Measurements from ENCODE around the gene ADGRL3.
"Not testable (repeated sequence)": the region's sequence is repeated elsewhere in the genome, so short reads cannot be mapped to it uniquely, and the experiment has no call there.

ADGRL3 gene

DNA sequence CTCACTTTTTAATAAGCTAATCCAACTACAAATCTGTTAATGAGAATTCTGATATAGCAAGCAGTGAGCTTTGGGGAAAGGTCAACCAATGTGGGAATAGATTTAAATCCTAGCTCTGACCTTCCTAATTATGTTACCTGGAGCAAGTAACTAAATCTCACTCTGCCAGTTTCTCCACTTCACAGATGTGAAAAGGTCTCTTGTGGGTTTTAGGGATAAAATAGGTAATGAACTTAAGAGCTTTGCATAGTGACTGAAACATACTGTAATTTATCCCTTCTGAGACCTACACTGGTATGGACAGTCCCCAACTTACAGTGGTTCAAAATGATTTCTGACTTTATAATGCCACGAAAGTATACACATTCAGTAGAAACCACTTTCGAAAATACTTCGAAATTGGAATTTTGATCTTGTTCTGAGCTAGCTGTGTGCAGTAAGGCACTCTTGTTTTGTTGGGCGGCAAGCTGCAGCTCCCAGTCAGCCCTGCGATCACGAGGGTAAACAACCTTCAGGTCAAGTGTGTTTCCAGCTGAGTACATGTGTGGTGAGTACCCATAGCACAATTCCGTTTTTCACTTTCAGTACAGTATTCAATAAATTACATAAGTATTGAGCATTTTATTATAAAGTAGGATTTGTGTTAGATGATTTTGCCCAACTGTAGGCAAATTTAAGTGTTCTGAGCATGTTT is 93.7 kb downstream of the ADGRL3 start:
- DNase-seq: no peak

DNA sequence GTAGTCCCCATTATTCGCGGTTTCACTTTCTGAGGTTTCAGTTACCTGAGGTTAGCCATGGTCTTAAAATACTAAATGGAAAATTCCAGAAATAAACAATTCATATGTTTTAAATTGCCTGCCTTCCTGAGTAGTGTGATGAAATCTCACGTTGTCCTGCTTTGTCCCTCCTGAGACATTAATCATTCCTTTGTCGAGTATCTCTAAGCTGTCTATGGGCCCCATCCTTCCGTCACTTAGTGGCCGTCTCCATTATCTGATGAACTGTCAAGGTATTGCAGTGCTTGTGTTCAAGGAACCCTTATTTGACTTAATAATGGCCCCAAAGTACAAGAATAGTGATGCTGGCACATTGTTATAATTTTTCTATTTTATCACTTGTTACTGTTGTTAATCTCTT is 94.8 kb downstream of the ADGRL3 start:
- DNase-seq: no peak

GRCh38 chr4:61296144-61296543 is 96.0 kb downstream of the ADGRL3 start:
- DNase-seq: no peak

DNA sequence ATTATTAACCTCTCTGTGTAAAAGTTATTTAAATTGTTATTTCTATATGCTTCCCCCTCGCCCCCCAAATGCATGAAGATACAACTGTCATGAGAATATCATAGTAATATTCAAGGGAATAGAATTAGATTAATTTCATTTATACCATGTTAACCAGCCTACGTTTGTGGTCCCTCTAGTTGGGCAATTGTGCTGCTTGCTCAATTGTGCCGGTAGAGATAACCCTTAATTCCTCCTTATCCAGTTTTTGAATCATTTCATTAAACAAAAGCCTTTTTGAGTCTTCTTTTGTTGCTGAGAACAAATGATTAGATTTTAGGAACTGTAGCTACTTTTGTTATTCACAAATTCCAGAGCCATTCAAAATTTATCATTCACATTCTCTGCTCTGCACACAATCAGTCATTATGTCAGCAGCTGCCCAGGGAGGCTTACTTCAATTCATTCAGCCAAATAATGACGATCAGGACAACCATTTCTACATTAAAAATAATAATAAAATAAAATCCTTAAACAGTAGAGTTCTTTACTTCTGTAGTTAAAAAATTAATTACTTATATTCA is 98.1 kb downstream of the ADGRL3 start:
- DNase-seq: no peak

- no peak for DNase-seq
Observed at GRCh38 chr4:61299316-61299715, 99.2 kb downstream of the ADGRL3 start.

- DNase-seq: no peak
Observed at GRCh38 chr4:61300266-61300844, 100.2 kb downstream of the ADGRL3 start.

DNA sequence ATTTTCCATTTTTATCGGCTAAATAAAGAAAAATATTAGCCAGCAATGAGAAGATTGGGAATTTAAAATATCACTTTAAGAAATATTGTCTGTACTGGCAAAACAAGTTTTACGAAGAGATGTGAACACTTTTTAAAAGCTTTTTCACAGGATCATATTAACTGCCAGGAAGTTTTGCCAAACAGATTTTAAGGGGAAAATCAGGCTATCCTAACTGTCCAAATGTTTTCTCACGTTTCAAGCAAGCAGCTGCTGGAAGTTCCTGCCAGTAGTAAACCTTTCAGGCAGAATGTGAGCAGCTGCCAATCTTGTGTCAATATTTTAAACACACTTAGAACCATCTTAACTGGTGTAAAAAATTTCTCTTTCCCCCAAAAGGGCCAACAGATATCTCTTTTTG is 101.1 kb downstream of the ADGRL3 start:
- DNase-seq: no peak

GRCh38 chr4:61308033-61308432 is 107.9 kb downstream of the ADGRL3 start:
- no peak for DNase-seq

DNA sequence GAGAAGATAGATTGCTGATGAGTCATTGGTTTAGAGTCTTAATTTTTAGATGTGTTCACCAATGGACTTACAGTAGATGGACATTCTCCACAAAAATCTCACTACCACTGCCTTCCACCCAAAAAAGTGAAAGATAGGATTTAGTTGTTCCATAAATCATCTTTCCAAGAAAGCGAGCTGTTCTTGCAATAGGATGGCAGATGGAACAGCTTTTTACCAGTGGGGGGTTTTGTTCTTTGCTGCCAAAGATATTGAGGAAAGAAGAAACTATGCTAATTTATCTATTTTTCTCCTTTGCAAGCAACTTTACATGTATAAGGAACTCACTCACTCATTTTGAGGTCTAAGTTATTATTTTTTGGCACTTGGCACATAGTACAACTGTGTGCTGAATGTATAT is 109.5 kb downstream of the ADGRL3 start:
- no peak for DNase-seq

DNA sequence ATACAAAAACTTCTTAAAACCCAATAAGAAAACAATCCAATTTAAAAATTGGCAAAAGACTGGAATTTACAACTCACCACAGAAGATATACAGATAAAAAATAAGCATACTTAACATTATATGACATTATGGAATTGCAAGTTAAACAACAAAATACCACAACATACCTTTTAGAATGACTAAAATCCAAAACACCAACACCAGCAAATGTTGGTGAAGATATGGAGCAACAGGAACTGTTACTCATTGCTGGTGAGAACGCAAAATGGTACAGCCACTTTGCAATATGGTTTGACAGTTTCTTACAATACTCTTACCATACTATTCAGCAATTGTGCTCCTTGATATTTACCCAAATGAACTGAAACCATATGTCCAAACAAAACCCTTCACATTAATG is 112.4 kb downstream of the ADGRL3 start:
- DNase-seq: no peak

DNA sequence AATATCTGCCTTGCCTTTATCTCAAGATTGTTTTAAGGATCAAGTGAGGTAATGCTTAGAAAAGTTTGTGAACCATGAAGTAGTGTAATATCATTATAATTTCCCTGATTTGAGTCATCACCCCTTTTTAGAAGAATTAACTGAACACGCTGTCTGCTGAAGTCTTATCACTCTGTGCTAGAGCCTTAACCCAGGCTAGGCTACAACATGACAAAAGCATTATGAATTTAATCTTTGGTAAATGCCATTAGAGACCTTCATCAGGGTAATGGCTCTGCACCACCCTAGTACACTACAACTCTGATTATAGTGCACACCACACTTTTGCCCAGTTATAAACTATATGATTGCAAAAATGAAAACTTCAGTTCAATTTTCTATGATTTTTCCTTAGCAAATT is 118.3 kb downstream of the ADGRL3 start:
- DNase-seq: no peak

DNA sequence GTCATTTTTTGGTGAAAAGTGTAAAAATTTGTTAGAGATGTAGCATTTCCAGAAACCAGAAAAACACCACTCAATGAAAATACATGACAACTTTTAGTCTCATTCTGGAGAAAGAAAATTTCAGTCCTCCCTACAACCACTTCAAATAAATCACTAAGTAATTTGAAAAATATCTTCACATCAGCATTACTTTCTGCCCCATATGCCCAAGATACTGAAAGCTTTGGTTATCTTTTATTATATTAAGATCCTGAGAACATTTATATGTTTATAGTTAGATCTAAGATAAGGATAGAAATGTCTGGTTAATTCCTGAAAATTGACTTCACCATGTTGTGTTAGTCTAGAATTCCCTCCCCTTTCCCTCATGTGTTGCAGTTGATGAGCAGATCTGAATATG is 119.0 kb downstream of the ADGRL3 start:
- no peak for DNase-seq

DNA sequence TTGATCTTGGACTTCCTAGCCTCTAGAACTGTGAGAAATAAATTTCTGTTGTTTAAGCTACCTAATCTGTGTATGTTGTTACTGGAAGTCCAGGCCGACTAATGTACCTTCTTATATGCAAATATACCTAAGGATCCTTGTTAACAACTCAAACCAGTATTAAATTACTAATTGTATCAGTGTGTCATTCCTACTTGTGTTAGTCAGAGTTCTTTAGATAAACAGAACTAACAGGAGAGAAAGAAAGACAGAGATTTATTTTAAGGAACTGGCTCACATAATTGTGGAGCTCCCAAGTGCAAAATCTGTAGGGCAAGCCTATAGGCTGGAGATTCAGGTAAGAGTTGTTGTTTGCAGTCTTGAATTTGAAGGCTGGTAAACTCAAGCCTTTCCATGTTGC is 120.0 kb downstream of the ADGRL3 start:
- no peak for DNase-seq

DNA sequence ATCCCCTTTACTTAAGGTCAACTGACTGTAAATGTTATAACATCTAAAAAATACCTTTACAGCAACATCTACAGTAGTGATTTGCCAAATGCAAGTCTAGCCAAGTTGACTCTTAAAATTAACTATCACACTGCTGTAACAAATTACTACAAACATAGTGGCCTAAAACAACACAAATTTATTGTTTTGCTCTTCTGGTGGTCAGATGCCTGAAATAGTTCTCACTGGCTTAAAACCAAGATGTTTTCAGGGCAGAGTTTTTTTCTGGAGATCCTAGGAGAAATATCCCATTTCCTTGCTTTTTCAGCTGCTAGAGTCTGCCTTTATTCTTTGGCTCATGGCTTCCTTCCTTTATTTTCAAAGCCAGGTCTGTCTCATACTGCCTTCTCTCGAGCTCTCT is 120.5 kb downstream of the ADGRL3 start:
- no peak for DNase-seq

DNA sequence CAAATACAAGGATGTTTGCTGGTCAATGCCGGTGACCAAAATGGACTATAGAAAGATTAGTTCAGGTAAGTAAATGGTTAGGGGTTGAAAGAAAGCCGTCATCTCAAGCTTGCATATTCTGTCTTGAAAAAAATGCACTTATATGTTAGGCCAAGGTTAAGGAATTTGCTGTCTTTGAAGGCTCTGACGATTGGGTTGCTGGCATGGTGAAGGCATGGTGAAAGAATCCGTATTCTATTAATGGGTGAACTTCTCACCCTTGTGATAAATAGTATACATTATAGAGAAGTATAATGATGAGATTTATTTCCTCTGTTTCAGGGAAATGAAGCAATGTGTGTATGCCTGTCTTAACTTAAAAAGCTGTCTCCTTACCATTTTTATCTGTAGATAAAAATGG is 132.6 kb downstream of the ADGRL3 start:
- DNase-seq: no peak

DNA sequence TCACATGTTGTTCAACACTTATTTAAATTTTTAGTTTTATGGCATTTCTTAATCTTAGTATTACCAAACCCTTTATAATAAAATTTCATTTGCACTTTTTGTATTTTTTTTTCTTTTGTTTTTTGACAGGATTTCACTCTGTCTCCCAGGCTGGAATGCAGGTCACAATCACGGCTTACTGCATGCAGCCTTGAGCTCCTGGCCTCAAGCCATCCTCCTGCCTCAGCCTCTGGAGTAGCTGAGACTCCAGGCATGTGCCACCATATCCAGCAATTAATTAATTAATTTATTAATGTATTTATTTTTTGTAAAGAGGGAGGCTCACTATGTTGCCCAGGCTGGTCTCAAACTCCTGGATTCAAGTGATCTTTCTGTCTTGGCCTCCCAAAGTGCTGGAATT is 133.4 kb downstream of the ADGRL3 start:
- DNase-seq: no peak

DNA sequence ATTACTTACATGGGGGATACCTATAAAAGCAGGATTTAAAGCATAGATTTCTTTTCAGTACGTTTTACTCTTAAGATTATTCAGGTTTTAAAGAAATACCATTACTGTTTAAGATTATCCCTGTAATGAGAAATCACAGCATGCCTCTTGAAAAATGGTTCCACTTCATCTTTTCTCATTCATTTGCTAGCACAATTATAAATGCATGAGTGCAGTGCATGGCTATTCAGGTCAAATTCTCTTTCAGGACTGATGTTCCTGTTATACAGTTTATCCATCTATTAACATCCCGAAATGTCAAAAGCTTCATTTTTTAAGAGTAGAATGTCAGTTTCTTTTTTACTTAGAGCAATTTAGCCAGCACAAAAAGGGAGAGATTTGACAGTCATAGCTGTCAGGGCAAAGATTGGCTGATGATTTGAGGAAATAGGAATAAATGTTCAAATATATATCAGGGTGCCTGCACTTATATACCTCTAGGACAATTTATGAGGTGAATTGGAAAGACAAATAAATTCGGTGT is 135.2 kb downstream of the ADGRL3 start:
- no peak for DNase-seq

DNA sequence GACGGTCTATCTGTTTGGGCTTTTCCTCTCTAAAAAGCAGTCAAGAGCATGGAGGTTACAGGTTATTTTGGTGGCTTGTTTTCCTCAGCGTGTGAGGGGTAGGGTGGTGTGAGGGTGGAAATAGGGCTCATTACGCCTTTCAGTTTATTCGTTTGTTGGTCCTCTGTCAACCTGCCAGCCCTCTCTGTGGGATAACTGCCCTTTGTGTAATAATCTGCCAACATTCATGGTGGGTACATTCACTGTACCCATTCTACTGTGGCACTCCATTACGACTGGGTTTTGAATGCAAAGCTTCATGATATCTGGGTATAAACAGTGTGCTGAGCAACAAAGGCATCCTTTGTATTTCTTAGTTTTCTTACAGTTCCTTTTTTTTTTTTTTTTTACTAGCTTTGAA is 136.4 kb downstream of the ADGRL3 start:
- no peak for DNase-seq

- no peak for DNase-seq
Observed at GRCh38 chr4:61336916-61337315, 136.8 kb downstream of the ADGRL3 start.

GRCh38 chr4:61342061-61342460 is 141.9 kb downstream of the ADGRL3 start:
- no peak for DNase-seq

DNA sequence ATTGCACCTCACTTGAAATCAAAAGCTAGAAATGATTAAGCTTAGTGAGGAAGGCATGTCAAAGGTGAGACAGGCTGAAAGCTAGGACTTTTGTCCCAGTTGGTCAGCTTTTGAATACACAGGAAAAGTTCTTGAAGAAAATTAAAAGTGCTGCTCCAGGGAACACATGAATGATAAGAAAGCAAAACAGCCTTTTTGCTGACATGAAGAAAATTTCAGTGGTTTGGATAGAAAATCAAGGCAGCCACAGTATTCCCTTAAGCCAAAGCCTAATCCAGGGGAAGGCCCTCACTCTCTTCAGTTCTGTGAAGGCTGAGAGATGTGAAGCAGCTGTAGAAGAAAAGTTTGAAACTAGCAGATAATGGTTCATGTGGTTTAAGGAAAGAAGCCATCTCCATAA is 150.8 kb downstream of the ADGRL3 start:
- DNase-seq: no peak

DNA sequence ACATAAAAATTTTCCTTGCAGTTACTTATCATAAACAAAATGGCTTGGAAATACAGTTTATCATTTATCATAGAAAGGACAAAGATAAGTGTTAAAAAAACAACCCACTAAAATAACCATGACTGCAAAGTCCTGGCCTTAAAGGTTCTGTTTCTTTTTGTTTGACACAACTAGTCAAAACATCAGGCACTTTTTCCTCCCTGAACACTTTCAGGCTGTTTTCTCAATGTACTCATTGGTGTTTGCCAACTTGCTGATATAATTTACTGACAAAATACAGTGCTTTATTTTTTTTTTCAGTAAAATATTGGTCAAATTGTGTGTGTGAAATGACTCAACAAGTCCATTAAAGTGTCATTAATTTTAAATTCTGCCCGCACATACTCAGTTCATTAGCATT is 156.6 kb downstream of the ADGRL3 start:
- DNase-seq: no peak

DNA sequence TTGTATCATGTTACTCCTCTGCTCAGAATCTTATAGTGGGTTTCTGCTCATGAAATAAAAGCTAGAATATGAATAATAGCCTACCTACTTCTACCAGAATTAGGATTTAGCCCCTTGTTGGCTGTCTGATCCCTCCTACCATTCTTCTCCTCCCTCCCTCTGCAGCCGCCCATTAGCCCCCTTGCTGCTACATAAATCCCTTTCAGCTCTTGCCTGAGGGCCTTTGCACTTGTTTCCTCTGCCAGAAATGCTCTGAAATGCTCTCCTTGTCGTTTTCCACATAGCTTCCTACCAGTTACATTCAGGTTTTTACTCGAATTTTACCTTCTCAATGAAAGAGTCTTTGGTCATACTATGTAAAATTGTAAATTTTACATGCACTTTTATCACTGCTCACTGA is 159.2 kb downstream of the ADGRL3 start:
- DNase-seq: no peak

DNA sequence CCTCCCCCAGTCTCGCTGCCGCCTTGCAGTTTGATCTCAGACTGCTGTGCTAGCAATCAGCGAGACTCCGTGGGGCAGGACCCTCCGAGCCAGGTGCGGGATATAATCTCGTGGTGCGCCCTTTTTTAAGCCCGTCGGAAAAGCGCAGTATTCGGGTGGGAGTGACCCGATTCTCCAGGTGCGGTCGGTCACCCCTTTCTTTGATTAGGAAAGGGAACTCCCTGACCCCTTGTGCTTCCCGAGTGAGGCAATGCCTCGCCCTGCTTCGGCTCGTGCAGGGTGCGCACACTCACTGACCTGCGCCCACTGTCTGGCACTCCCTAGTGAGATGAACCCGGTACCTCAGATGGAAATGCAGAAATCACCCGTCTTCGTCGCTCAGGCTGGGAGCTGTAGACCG is 172.7 kb downstream of the ADGRL3 start:
- not testable (repeated sequence) for DNase-seq
